PC-9 (cell line): ENCODE results near the gene DUSP16.

Source experiments
- EZH2 ChIP-seq: fragments of 200-600 bp; sonication (generic); IDR thresholded peaks from 2 replicates; pipeline ENCODE4 v1.8.0; 2017; ENCODE audit warnings: antibody characterized with exemption, low read depth
- TF ChIP-seq, protein P1 (sequence below): fragments of 200-600 bp; sonication (generic); conservative IDR thresholded peaks from 2 replicates; pipeline ENCODE4 v1.6.1; 2017; ENCODE audit warnings: mixed run types, antibody characterized with exemption, mild to moderate bottlenecking, moderate library complexity

DNA sequence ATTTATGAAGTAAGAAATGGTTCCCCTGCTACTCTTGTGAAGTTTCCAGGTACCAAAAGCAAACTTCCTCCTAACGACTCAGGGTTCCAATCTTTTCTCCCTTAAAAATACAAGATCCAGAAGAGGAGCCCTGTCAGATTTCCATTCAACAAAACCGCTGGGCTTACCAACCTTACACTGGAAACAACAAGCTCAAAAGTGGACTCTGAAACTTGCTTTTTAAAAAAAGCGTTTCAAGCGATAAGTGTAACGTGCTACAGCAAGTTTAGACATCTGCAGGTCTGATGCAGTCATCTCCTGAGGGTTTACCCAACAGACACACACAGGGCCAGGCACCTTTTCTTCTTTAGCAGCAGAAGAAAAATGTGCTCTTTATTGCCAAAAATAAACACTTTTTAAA lies 42.1 kb upstream of the DUSP16 start:
- TF ChIP-seq, protein P1, sequence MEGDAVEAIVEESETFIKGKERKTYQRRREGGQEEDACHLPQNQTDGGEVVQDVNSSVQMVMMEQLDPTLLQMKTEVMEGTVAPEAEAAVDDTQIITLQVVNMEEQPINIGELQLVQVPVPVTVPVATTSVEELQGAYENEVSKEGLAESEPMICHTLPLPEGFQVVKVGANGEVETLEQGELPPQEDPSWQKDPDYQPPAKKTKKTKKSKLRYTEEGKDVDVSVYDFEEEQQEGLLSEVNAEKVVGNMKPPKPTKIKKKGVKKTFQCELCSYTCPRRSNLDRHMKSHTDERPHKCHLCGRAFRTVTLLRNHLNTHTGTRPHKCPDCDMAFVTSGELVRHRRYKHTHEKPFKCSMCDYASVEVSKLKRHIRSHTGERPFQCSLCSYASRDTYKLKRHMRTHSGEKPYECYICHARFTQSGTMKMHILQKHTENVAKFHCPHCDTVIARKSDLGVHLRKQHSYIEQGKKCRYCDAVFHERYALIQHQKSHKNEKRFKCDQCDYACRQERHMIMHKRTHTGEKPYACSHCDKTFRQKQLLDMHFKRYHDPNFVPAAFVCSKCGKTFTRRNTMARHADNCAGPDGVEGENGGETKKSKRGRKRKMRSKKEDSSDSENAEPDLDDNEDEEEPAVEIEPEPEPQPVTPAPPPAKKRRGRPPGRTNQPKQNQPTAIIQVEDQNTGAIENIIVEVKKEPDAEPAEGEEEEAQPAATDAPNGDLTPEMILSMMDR: no peak
- no peak for TF ChIP-seq EZH2
